GM15510 (cell line): ENCODE results near the gene MIER3.

ENCODE experiments used
- POLR2A ChIP-seq: IDR thresholded peaks from 3 replicates; pipeline ENCODE4 v1.6.1; 2011; ENCODE audit warnings: borderline replicate concordance; ENCODE audit not compliant: insufficient read length; ENCODE audit errors: extremely low read depth

Gene MIER3

GRCh38 chr5:56876327-56876726, 75.6 kb downstream of the MIER3 start:
- no peak for TF ChIP-seq POLR2A

DNA sequence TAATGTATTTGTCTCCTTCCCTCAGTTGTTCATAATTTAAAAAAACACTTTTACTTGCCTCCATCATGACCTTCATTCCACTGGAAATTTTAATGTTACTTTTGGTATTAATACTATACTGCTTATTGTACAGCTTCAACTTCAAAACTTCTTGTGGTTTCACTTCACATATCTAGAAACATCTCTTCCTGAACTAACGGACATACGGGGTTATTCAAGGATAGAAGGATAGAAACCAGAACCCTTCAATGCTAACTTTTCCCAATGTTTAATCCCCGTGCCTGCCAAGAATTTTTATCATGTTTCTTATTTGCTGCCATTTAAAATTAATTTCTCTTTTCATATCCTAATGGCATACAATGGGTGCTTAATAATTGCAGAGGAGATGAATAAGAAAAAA, 78.9 kb downstream of the MIER3 start:
- TF ChIP-seq POLR2A = no peak

GRCh38 chr5:56871777-56872176, 80.1 kb downstream of the MIER3 start:
- no peak for TF ChIP-seq POLR2A
